DND-41 (cell line): ENCODE measurements around the gene OTP.
"Not testable (repeated sequence)": the region's sequence is repeated elsewhere in the genome, so short reads cannot be mapped to it uniquely, and the experiment has no call there.

Experiments used
- ATAC-seq: fragments of 200-7000 bp; cut with Tn5 transposase; 3 replicates; pipeline ENCODE4 v1.9.1; 2021; ENCODE audit warnings: low read depth; ENCODE audit not compliant: insufficient read depth
- DNase-seq: peaks from one replicate; pipeline ENCODE4 v3.0.0-alpha.2; 2020
- H2AFZ ChIP-seq: 2 replicates; pipeline ENCODE4 v1.6.0; 2012; ENCODE audit warnings: low read depth, low read length
- H3K27ac ChIP-seq: 2 replicates; pipeline ENCODE4 v1.5.1; 2012; ENCODE audit warnings: low read length, inconsistent platforms
- H3K27me3 ChIP-seq: fragments of 200-600 bp; sonication (generic); 2 replicates; pipeline ENCODE4 v1.6.0; 2012; ENCODE audit warnings: low read length, mild to moderate bottlenecking, inconsistent platforms; ENCODE audit not compliant: insufficient read depth, poor library complexity
- H3K36me3 ChIP-seq: 2 replicates; pipeline ENCODE4 v1.5.1; 2012; ENCODE audit warnings: low read length, inconsistent platforms; ENCODE audit not compliant: insufficient read depth
- H3K4me1 ChIP-seq: 2 replicates; pipeline ENCODE4 v1.5.1; 2012; ENCODE audit warnings: mild to moderate bottlenecking, low read length; ENCODE audit not compliant: insufficient read depth
- H3K4me2 ChIP-seq: 2 replicates; pipeline ENCODE4 v1.6.0; 2012; ENCODE audit warnings: mild to moderate bottlenecking, moderate library complexity, low read length, inconsistent platforms; ENCODE audit not compliant: insufficient read depth
- H3K4me3 ChIP-seq, 2 experiments: fragments of 200-600 bp in 1 of 2; shearing (Covaris generic) in 1 of 2; 2 replicates each; pipeline ENCODE4 v1.5.1; 2012 to 2016; ENCODE audit warnings: inconsistent platforms in 2 of 2, low read length in 2 of 2, mild to moderate bottlenecking in 2 of 2, low read depth in 1 of 2, moderate library complexity in 1 of 2
- H3K79me2 ChIP-seq: 2 replicates; pipeline ENCODE4 v1.6.0; 2012; ENCODE audit warnings: low read length, inconsistent platforms; ENCODE audit not compliant: insufficient read depth
- H3K9ac ChIP-seq: 2 replicates; pipeline ENCODE4 v1.6.0; 2012; ENCODE audit warnings: low read depth, mild to moderate bottlenecking, inconsistent platforms, low read length, moderate library complexity
- H3K9me3 ChIP-seq: 2 replicates; pipeline ENCODE4 v1.5.1; 2012; ENCODE audit warnings: low read length, moderate library complexity, mild to moderate bottlenecking, inconsistent platforms; ENCODE audit not compliant: insufficient read depth, severe bottlenecking
- H4K20me1 ChIP-seq: 2 replicates; pipeline ENCODE4 v1.6.0; 2012; ENCODE audit warnings: low read length; ENCODE audit not compliant: insufficient read depth
- EZH2 ChIP-seq: IDR thresholded peaks from 3 replicates; pipeline ENCODE4 v1.6.1; 2012; ENCODE audit warnings: borderline replicate concordance, low read depth, mild to moderate bottlenecking, moderate library complexity, low read length, inconsistent platforms; ENCODE audit not compliant: severe bottlenecking
- TF ChIP-seq, protein P1 (sequence below): IDR thresholded peaks from 2 replicates; pipeline ENCODE4 v1.5.1; 2012; ENCODE audit warnings: borderline replicate concordance, low read length, moderate library complexity, mild to moderate bottlenecking; ENCODE audit not compliant: poor library complexity, severe bottlenecking; ENCODE audit errors: extremely low read depth

The OTP gene

DNA sequence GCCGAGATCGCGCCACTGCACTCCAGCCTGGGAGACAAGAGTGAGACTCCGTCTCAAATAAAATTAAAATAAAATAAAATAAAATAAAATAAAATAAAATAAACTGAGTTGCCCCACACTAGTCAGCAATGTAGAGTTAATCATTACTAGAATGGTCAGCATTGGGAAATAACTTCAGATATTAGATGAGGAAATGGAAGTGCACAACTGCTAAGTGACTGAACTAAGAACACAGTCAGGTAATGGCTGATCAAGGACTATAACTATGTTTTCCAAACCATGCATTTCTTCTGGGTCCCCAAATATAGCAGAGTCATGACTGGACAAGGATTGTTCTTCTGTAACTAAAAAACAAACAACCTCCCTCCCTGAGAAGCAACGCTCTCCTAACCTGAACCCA is 17.1 kb downstream of the OTP start:
- Histone ChIP-seq H2AFZ (no peak overlapping the region), H3K4me2 (no peak overlapping the region), H3K27ac (no peak overlapping the region), H3K9ac (no peak overlapping the region), H3K27me3 (peaks cover 3% of the 10 kb centered on the region), H3K9me3 (no peaks in the 10 kb centered on the region), H3K36me3 (no peaks in the 10 kb centered on the region), H3K79me2 (no peaks in the 10 kb centered on the region), H4K20me1 (no peaks in the 10 kb centered on the region), H3K4me1 (no peaks in the 10 kb centered on the region), H3K4me3 (no peak overlapping the region)
- TF ChIP-seq, protein P1, sequence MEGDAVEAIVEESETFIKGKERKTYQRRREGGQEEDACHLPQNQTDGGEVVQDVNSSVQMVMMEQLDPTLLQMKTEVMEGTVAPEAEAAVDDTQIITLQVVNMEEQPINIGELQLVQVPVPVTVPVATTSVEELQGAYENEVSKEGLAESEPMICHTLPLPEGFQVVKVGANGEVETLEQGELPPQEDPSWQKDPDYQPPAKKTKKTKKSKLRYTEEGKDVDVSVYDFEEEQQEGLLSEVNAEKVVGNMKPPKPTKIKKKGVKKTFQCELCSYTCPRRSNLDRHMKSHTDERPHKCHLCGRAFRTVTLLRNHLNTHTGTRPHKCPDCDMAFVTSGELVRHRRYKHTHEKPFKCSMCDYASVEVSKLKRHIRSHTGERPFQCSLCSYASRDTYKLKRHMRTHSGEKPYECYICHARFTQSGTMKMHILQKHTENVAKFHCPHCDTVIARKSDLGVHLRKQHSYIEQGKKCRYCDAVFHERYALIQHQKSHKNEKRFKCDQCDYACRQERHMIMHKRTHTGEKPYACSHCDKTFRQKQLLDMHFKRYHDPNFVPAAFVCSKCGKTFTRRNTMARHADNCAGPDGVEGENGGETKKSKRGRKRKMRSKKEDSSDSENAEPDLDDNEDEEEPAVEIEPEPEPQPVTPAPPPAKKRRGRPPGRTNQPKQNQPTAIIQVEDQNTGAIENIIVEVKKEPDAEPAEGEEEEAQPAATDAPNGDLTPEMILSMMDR, result no peak
- TF ChIP-seq EZH2, result no peak
- ATAC-seq (no peak), DNase-seq (no peak)

DNA sequence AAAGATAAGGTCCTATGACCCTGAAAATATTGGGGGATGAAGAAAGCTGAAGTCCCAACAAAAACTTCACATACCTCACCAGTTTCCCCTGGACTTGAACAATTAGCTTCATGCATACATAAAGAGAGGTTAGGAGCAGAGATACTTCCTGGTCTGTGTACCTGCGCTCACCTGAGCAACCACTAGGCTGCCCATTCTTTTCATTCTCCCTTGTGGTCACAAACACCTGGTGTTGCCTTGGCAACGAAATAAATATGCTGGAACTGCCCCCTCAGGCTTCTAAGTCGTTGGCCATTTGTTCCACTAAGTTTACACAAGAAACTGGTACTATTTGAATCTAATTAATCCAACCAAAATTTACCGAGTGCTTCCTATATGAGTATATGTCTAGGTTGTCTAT is 18.1 kb downstream of the OTP start:
- no peak overlapping the region for H3K4me3 ChIP-seq
- ATAC-seq (no peak), DNase-seq (no peak)
- no peaks in the 10 kb centered on the region for H3K79me2 ChIP-seq
- H3K9ac ChIP-seq, result no peak overlapping the region
- TF ChIP-seq, protein P1, result no peak
- no peak for TF ChIP-seq EZH2
- H4K20me1 ChIP-seq, result no peaks in the 10 kb centered on the region
- peaks cover 3% of the 10 kb centered on the region for H3K27me3 ChIP-seq
- H3K36me3 ChIP-seq, result no peaks in the 10 kb centered on the region
- H3K4me2 ChIP-seq, result no peak overlapping the region
- no peak overlapping the region for H3K27ac ChIP-seq
- H3K9me3 ChIP-seq, result no peaks in the 10 kb centered on the region
- no peaks in the 10 kb centered on the region for H3K4me1 ChIP-seq
- H2AFZ ChIP-seq, result no peak overlapping the region

DNA sequence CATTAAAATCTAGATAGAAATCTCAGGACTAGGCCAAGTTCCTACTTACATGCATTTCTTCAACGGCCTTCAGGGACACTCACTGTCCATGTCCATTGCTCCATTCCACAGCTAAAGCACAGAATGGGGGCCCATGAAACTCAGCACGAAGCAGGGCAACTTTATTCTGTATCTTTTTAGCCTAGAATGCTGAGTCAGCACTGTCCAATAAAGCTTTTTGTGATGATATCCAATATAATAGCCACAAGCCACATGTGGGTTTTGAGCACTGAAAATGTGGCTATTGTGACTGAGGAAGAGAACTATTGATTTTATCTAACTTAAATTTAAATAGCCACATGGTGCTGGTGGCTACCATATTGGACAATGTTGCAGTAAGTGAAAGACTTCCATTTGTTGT is 21.6 kb downstream of the OTP start:
- H3K9me3 ChIP-seq, result no peaks in the 10 kb centered on the region
- no peak overlapping the region for H3K27ac ChIP-seq
- DNase-seq, result no peak
- ATAC-seq, result no peak
- H3K9ac ChIP-seq, result no peak overlapping the region
- H3K4me3 ChIP-seq, result no peak overlapping the region
- H4K20me1 ChIP-seq, result no peaks in the 10 kb centered on the region
- no peaks in the 10 kb centered on the region for H3K4me1 ChIP-seq
- no peak overlapping the region for H2AFZ ChIP-seq
- H3K36me3 ChIP-seq, result no peaks in the 10 kb centered on the region
- no peak for TF ChIP-seq EZH2
- TF ChIP-seq, protein P1, result no peak
- H3K79me2 ChIP-seq, result no peaks in the 10 kb centered on the region
- no peaks in the 10 kb centered on the region for H3K27me3 ChIP-seq
- no peak overlapping the region for H3K4me2 ChIP-seq

DNA sequence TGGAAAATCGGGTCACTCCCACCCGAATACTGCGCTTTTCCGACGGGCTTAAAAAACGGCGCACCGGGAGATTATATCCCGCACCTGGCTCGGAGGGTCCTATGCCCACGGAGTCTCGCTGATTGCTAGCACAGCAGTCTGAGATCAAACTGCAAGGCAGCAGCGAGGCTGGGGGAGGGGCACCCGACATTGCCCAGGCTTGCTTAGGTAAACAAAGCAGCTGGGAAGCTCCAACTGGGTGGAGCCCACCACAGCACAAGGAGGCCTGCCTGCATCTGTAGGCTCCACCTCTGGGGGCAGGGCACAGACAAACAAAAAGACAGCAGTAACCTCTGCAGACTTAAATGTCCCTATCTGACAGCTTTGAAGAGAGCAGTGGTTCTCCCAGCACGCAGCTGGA is 29.6 kb downstream of the OTP start:
- not testable (repeated sequence) for H3K27ac ChIP-seq, H3K4me1 ChIP-seq, ATAC-seq, H2AFZ ChIP-seq, H3K4me2 ChIP-seq, H3K27me3 ChIP-seq, H3K9ac ChIP-seq, H3K4me3 ChIP-seq, DNase-seq, H3K36me3 ChIP-seq, H3K79me2 ChIP-seq, H4K20me1 ChIP-seq, H3K9me3 ChIP-seq
